GM21515 (cell line): ENCODE data around the gene MCF2L2.
"Not testable (repeated sequence)": the region's sequence is repeated elsewhere in the genome, so short reads cannot be mapped to it uniquely, and the experiment has no call there.

Experiments
- ATAC-seq: cut with Tn5 transposase; IDR thresholded peaks from one replicate; pipeline ENCODE4 v1.9.1; 2021; ENCODE audit not compliant: unreplicated experiment

MCF2L2 gene

DNA sequence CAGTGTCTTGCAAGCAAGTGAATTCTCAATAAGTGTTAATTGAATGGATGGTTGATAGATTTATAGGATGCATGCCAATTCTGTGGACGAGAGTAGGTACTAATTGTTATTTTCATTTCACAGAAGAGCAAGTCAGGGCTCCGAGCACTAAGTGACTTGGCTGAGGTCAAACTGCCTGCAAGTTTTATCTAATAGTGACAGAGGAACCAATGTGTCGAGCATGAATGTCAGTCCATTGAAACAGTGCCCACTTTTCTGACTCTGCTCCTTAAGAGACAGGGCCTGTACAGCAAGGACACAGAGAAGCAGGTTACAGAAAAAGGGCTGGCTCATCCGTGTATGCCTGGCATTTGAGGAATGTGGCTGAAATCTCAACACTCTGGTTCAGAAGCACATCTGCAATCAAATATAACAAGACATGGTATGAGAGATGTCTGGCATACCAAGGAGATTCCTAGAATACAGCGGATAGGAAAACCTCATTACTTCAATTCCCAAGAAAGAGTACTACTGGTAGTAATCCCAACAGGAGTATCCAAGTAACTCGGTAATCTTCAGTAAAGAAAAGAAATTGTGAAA is 181.3 kb downstream of the MCF2L2 start:
- no peak for ATAC-seq

GRCh38 chr3:183244981-183245476 is 183.4 kb downstream of the MCF2L2 start:
- no peak for ATAC-seq

- no peak for ATAC-seq
These were observed 184.2 kb downstream of the MCF2L2 start for GRCh38 chr3:183244219-183244618.

DNA sequence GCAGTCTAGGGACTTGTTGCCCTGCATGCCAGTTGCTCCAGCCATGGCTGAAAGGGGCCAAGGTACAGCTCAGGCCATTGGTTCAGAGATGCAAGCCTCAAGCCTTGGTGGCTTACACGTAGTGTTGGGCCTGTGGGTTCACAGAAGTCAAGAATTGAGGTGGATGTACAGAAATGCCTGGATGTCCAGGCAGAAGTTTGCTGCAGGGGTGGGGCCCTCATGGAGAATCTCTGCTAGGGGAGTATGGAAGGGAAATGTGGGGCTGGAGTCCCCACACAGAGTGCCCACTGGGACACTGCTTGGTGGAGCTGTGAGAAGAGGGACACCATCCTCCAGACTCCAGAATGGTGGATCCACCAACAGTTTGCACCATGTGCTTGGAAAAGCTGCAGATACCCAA is 186.0 kb downstream of the MCF2L2 start:
- ATAC-seq: no peak

DNA sequence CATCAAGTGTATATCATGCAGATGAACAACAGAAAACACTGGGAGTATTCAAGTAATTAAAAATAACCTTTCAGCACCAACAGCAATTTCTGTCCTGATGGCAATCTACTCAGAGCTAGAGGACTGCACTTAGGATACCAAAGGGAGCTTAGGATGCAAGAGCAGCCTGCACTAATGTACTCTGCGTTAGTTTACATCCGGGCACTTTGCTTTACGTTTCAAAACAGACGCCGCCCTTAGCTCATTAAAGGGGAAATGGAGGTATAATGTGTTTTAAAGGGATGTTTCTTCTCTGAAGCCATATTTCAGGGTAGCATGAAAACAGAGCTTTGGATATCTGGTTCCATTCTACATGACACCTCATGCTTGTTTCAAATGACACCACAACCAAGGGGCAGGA is 189.4 kb downstream of the MCF2L2 start:
- no peak for ATAC-seq

DNA sequence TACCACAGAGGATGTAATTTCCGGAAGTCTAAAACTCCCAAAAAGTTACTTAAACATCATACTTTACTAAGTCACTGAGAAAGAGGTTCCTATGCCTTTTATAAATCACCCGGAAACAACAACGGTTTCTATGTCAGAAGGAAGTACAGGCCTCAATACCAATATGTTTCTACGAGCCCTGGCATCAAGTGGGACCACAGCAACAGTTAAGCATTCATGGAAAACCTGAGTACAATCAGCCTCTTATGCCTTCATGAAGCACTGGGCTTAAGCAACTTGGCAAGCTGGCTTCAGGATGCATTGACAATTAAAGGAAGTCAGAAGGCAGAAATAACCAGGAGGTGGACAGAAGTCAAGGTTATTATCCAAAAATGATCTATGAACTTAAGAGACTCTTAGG is 194.5 kb downstream of the MCF2L2 start:
- no peak for ATAC-seq

GRCh38 chr3:183230826-183231225 is 197.6 kb downstream of the MCF2L2 start:
- ATAC-seq: no peak

GRCh38 chr3:183230251-183230650 is 198.2 kb downstream of the MCF2L2 start:
- not testable (repeated sequence) for ATAC-seq

GRCh38 chr3:183229178-183229577 is 199.2 kb downstream of the MCF2L2 start:
- ATAC-seq: no peak

- no peak for ATAC-seq
These were observed 200.8 kb downstream of the MCF2L2 start for GRCh38 chr3:183227586-183227985.

DNA sequence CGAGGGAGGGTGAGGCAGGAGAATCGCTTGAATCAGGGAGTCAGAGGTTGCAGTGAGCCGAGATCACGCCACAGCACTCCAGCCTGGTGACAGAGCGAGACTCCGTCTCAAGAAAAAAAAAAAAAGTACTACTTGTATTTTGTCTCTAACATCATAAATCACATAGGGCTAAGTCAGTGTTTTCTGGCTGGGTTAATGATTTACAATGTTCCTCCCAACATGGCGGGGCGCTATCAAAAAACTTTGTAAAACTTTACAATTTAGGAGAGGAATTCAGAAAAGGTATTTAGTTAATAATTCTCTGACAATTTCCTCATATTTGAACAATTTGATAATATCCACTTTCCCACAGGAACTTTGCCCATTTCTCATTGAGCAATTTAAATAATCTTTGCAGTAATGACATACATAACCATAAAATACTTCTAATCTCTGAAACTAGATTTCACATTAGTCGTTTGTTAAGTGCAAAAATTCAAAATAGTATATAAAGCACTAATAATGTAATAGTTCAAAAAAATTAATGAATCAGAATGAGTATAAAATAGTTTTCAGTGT is 202.0 kb downstream of the MCF2L2 start:
- no peak for ATAC-seq

DNA sequence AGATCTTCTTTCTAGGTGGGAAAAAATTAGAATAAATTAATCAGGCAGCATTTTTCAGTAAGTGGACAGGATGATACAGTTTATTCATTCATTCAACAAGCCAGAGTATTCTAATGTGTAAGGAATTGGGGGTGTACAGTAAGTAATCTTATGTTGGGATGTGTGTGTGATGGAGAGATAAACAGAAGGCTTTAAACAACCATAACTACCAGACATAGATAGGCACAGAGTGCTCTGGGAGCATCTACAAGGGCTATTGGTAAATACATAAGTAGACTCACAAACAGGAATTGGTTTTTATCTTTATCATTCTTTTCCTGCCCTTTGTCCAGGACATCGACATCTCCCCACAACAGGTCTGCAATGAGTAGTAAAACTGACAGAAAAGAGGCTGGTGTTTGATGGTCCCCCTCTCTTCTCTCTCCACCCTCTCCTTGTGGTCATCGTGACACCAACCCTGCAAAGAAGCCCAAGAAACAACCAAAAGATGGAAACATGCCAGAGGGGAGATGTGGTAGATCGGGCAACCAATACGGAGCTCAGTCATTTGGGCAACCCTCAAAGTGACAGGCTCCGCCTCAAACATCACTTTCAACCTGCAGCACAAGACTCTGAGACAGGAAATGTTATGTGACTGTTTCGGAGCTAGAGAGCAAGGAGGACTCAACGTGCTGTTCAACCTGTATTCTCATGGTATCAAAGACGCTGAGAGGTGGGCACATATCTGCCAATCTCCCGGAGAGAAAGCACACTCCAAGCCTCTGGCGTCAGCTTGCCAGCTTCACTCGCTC is 204.0 kb downstream of the MCF2L2 start:
- no peak for ATAC-seq

- ATAC-seq: no peak
These were observed 205.7 kb downstream of the MCF2L2 start for GRCh38 chr3:183222631-183223235.

DNA sequence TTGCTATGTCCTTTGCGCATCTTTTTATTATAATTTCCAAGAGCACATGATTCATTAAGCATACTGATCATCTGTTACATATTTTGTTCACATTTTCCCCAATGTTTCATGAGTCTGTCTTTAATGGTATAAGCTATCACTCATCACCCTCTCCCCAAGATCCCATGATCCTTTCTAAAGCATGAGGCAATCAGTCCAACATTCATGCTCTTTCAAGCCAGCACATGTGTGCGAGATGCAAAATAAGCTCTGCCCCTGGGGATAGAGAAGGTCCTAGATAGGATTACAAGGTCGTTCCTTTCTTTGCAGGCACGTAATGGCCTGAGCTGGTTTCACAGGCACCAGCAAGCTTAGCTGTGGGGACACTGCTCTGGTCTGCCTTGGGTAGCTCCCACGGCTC is 207.6 kb downstream of the MCF2L2 start:
- ATAC-seq: no peak

GRCh38 chr3:183218826-183219225 is 209.6 kb downstream of the MCF2L2 start:
- ATAC-seq: no peak

GRCh38 chr3:183217548-183218332 is 210.7 kb downstream of the MCF2L2 start:
- ATAC-seq: no peak

DNA sequence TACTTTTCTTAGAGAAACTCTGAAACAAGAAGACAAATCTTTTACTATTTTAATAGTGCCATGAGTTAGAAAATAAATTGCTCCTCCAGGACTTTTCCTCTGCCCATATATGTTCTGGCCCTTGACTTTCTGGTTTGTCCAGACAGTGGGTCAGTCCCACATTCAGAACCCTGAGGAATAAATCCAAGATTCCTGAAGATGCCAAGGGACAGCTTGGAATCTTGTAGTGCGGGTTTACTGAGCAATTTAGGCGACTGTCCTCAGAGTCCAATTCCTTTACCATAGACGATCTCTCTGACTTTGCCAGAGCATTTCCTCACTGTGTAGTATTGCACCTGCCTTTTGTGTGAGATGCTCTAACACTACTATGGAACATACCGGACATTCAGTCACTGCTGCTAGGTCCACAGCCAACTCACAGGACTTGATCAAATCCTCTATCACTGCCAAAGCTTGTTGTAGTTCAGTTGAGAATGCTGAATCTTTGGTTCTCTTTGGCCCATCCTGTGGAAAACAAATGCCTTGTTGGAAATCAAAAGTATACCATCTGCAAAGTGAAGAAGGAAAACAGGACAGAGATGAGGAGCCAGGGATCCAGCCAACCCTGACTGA is 212.7 kb downstream of the MCF2L2 start:
- no peak for ATAC-seq

DNA sequence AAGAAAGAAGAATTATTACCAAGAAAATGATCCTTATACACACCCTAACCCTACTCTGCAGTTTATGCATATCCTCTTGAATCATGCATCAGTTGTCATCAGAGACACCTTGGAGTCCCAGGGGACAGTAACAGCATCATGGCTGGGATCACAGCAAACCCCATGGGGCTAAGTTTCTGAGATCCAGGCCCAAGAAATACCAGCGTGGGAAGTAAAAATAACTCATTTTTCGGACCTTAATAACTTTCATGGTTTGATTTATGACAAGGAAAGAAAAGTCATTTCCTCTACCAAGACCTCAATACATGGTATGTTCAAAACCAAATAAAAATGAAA is 214.2 kb downstream of the MCF2L2 start:
- no peak for ATAC-seq

- no peak for ATAC-seq
These were observed 214.8 kb downstream of the MCF2L2 start for GRCh38 chr3:183213415-183214276.

- ATAC-seq: no peak
These were observed 215.9 kb downstream of the MCF2L2 start for GRCh38 chr3:183212565-183212964.
